Measurements from ENCODE around the gene CLEC17A. TPM values are rescaled to one million over a fixed set of nuclear protein-coding genes. Genes with fewer than 3 reads are reported as not detected.

Gene CLEC17A
- total RNA-seq, 6 experiments from 2014 or later, result not detected

DNA sequence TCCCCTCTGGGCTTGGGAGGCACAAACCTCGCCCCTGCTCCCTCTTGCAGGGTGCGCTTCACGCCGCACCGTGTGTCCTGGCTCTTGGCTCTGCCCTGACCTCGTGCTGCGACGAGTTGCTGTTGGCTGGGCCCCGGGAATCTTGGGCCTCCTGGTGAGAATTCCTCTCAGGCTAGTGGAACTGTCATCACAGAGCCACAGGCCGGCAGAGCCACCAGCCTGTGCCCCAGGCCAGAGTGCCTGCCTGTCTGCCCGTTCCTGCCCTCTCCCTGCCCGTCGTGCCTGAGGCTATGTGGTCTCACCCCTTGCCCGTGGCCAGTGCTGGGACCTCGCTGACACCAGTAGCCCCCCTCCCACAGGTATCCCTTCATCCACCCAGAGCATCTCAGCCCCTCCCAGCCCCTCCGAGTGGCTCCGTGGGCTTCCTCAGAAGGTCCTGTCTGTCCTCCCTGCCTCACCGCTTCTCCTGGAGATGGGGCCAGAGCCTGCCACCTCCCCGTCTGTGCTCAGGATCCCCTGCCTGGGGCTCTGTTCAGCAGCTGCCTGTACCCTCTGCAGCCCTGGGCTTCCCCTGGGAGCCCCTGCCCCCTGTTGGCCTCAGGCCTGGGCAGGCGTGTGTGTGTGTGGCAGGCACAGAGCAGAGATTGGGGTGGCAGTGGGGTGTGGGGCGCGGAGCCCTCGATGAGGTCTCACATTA lies 24.4 kb upstream of the CLEC17A start:
- DNase-seq (no peak), ATAC-seq (no peak)
- Histone ChIP-seq H3K4me3 (no peak overlapping the region), H3K27ac (no peak overlapping the region), H3K36me3 (peaks cover 0 to 1% (median 0%) of the 10 kb centered on the region in 4 donors), H3K4me1 (peaks cover 0 to 29% (median 7%) of the 10 kb centered on the region in 4 donors), H3K9me3 (no peaks in the 10 kb centered on the region), H3K27me3 (no peaks in the 10 kb centered on the region)
- TF ChIP-seq, protein P1, sequence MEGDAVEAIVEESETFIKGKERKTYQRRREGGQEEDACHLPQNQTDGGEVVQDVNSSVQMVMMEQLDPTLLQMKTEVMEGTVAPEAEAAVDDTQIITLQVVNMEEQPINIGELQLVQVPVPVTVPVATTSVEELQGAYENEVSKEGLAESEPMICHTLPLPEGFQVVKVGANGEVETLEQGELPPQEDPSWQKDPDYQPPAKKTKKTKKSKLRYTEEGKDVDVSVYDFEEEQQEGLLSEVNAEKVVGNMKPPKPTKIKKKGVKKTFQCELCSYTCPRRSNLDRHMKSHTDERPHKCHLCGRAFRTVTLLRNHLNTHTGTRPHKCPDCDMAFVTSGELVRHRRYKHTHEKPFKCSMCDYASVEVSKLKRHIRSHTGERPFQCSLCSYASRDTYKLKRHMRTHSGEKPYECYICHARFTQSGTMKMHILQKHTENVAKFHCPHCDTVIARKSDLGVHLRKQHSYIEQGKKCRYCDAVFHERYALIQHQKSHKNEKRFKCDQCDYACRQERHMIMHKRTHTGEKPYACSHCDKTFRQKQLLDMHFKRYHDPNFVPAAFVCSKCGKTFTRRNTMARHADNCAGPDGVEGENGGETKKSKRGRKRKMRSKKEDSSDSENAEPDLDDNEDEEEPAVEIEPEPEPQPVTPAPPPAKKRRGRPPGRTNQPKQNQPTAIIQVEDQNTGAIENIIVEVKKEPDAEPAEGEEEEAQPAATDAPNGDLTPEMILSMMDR (IDR thresholded peaks at IDR 0.05), result no peak
- TF ChIP-seq POLR2A (IDR thresholded peaks at IDR 0.05), result no peak
- WGBS (ENCODE audit: insufficient coverage, low coverage, low lambda C conversion rate, missing lambda C conversion rate), result 80% methylated on average over 2 of the region's 23 CpGs
- intact Hi-C loops (cut with DNase I), result loop anchor here in 1 of 2 donors (10.0 kb wide), 1 partner anchor 54 kb away; no protein-coding TSS in a partner anchor

GRCh38 chr19:14559916-14560775 lies 22.7 kb upstream of the CLEC17A start:
- WGBS (ENCODE audit: insufficient coverage, low coverage, low lambda C conversion rate, missing lambda C conversion rate), result 48% methylated on average over 11 of the region's 28 CpGs
- intact Hi-C loops (cut with DNase I), result loop anchor here in 1 of 2 donors (10.0 kb wide), 1 partner anchor 55 kb away; no protein-coding TSS in a partner anchor
- DNase-seq (no peak), ATAC-seq (no peak)
- Histone ChIP-seq H3K4me3 (no peak overlapping the region), H3K4me1 (peaks cover 0 to 13% (median 0%) of the 10 kb centered on the region in 4 donors), H3K36me3 (peaks cover 0 to 7% (median 0%) of the 10 kb centered on the region in 4 donors), H3K27me3 (no peaks in the 10 kb centered on the region), H3K9me3 (no peaks in the 10 kb centered on the region), H3K27ac (no peak overlapping the region)
- TF ChIP-seq, protein P1 (IDR thresholded peaks at IDR 0.05), result no peak
- TF ChIP-seq POLR2A (IDR thresholded peaks at IDR 0.05), result no peak

DNA sequence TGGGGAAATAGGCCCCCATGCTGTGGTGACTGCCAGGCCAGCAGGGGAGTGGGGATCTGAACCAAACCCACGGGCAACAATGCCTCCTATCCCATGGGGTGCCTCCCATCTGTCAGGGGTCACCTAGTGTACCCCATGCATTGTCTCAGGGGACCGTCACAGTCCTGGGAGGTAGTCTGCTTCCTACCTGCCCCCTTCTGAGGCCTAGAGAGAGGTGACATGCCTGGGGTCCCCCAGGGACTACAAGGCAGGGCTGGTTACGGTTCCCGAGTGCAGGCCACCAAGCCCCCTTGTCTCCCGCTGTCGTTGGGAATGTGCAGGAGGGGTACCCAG lies 22.1 kb upstream of the CLEC17A start:
- H3K9me3 ChIP-seq, result no peaks in the 10 kb centered on the region
- peaks cover 0 to 10% (median 0%) of the 10 kb centered on the region in 4 donors for H3K36me3 ChIP-seq
- peaks cover 0 to 13% (median 0%) of the 10 kb centered on the region in 4 donors for H3K4me1 ChIP-seq
- DNase-seq (no peak), ATAC-seq (no peak)
- TF ChIP-seq, protein P1 (IDR thresholded peaks at IDR 0.05), result no peak
- no peak for TF ChIP-seq POLR2A (IDR thresholded peaks at IDR 0.05)
- no peak overlapping the region for H3K27ac ChIP-seq
- intact Hi-C loops (cut with DNase I), result no loop called here
- WGBS (ENCODE audit: insufficient coverage, low coverage, low lambda C conversion rate, missing lambda C conversion rate), result no CpG with 5 or more reads among the region's 6 CpGs
- no peaks in the 10 kb centered on the region for H3K27me3 ChIP-seq
- H3K4me3 ChIP-seq, result no peak overlapping the region

DNA sequence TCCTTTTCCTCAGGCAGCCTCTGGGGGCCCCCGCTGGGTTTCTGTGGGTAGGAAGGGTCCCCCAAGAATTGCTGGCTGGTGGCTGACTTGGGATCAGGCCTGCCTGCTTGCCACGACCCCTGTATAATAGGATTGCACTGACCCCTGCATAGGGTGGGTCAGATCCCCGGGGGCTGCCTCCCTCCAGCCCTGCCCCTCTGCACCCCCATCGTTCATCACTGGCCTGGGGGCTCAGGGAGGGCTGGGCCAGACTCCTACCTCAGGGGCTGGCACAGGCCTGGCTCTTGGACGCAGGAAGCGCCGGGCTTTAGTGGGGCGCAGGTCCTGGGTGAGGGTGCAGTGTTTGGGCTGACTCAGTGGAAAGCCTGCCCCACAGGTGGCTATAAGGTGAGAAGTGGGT lies 21.6 kb upstream of the CLEC17A start:
- Histone ChIP-seq H3K27me3 (no peaks in the 10 kb centered on the region), H3K4me1 (peaks cover 0 to 13% (median 0%) of the 10 kb centered on the region in 4 donors), H3K4me3 (no peak overlapping the region), H3K9me3 (no peaks in the 10 kb centered on the region), H3K36me3 (peaks cover 0 to 16% (median 0%) of the 10 kb centered on the region in 4 donors), H3K27ac (no peak overlapping the region)
- ATAC-seq (no peak), DNase-seq (no peak)
- WGBS (ENCODE audit: insufficient coverage, low coverage, low lambda C conversion rate, missing lambda C conversion rate), result no CpG with 5 or more reads among the region's 8 CpGs
- TF ChIP-seq, protein P1 (IDR thresholded peaks at IDR 0.05), result no peak
- TF ChIP-seq POLR2A (IDR thresholded peaks at IDR 0.05), result no peak
- intact Hi-C loops (cut with DNase I), result no loop called here
